22Rv1 (cell line): ENCODE results near the gene MYL5.

Source experiments
- H3K27ac ChIP-seq: fragments of 450-650 bp; 2 replicates; pipeline ENCODE4 v1.5.1; 2017
- CTCF ChIP-seq: fragments of 450-650 bp; IDR thresholded peaks from 2 replicates; pipeline ENCODE4 v1.5.1; 2017; ENCODE audit warnings: mild to moderate bottlenecking
- ZFX ChIP-seq: fragments of 450-650 bp; IDR thresholded peaks from 2 replicates; pipeline ENCODE4 v1.6.1; 2017; ENCODE audit warnings: antibody characterized with exemption, borderline replicate concordance

MYL5 gene

DNA sequence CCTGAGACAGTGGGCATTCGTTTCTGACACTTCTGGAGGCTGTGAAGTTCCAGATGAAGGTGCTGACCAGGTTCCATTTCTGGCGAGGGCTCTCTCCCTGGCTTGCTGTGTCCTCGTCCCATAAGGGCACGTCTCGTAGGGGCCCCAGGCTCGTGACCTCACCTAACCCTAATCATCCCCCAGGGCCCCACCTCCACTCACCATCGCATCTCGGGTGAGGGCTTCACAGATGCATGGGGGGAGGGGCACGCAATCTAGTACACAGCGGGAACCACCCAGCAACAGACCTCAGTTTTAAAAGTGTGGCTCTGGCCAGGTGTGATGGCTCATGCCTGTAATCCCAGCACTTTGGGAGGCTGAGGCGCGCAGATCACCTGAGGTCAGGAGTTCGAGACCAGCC lies 26.9 kb upstream of the MYL5 start:
- H3K27ac ChIP-seq, result no peak overlapping the region
- TF ChIP-seq CTCF (no peak), ZFX (no peak)

DNA sequence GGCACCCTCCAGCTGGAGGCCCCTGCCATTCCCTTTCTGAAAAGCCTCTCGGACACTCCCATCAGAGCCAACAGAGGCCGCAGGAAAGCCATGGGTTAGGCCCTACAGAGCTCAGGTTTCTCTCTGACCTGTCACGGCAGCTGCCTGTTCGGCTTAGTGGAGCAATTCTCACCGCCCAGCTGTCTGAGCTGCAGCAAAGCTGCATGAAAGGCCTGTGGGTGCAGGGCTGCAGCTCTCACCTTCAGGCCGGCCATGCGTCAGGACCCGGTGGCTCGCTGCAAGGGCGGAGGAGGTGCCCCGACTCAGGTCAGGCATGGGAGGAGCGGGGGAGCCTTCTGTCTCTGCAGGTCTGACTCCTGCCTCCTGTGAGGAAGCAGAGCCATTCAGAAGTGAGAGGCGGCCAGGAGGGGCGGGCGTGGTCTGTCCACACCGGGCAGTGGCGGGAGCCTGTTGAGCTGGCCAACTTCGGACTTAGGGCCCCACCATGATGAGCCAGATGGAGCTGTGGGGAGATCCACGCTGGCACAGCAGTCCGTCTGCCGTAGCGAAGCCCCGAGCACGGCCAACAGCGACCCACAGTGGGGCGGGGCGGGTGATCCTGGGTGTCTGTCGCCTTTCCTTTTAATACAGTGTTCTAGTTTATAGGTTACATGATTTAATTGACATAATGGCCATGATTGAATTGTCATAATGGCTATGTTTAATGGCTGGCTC lies 25.6 kb upstream of the MYL5 start:
- H3K27ac ChIP-seq, result no peak overlapping the region
- TF ChIP-seq CTCF (no peak), ZFX (no peak)

- TF ChIP-seq CTCF, result no peak
- TF ChIP-seq ZFX, result no peak
- H3K27ac ChIP-seq, result no peak overlapping the region
These were observed 25.1 kb upstream of the MYL5 start for GRCh38 chr4:649293-649625.

DNA sequence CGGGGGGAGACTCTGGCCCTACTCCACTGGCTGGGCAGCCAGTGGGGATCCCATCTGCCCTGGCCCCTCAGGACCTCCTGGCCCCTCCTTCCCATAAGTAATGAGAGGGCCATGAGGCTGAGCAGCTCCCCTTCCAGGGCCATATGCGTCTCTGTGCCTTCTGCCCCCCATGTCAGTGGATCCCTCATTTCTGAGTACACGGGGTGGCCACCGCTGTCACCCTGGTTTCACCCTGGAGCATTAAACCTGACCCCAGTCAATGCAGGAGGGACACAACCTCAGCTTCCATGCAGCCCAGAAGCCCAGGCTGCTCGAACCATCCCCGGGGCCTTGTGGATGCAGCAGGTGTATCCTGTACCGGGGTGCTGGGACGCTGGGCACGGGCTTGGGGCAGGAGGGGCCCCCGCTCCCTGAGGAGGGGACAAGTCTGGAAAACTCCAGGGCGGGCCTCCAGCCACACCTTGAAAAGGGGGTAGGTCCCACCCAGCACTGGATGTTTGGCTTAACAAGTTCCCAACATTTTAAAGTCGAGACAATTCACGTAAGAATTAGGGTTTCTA lies 24.5 kb upstream of the MYL5 start:
- TF ChIP-seq ZFX (no peak), CTCF (no peak)
- H3K27ac ChIP-seq, result no peak overlapping the region

- H3K27ac ChIP-seq, result no peak overlapping the region
- TF ChIP-seq CTCF, result no peak
- no peak for TF ChIP-seq ZFX
These were observed 23.9 kb upstream of the MYL5 start for GRCh38 chr4:650461-650860.

- no peak overlapping the region for H3K27ac ChIP-seq
- TF ChIP-seq CTCF (no peak), ZFX (no peak)
These were observed 23.1 kb upstream of the MYL5 start for GRCh38 chr4:650951-651883.
